HG03039 (cell line): ENCODE data around the gene LMBR1L.
"Not testable (repeated sequence)": the region's sequence is repeated elsewhere in the genome, so short reads cannot be mapped to it uniquely, and the experiment has no call there.

Source experiments
- ATAC-seq: cut with Tn5 transposase; IDR thresholded peaks from one replicate; pipeline ENCODE4 v1.9.1; 2021; ENCODE audit warnings: mild to moderate bottlenecking, moderate library complexity; ENCODE audit not compliant: unreplicated experiment

The LMBR1L gene, protein sequence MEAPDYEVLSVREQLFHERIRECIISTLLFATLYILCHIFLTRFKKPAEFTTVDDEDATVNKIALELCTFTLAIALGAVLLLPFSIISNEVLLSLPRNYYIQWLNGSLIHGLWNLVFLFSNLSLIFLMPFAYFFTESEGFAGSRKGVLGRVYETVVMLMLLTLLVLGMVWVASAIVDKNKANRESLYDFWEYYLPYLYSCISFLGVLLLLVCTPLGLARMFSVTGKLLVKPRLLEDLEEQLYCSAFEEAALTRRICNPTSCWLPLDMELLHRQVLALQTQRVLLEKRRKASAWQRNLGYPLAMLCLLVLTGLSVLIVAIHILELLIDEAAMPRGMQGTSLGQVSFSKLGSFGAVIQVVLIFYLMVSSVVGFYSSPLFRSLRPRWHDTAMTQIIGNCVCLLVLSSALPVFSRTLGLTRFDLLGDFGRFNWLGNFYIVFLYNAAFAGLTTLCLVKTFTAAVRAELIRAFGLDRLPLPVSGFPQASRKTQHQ

DNA sequence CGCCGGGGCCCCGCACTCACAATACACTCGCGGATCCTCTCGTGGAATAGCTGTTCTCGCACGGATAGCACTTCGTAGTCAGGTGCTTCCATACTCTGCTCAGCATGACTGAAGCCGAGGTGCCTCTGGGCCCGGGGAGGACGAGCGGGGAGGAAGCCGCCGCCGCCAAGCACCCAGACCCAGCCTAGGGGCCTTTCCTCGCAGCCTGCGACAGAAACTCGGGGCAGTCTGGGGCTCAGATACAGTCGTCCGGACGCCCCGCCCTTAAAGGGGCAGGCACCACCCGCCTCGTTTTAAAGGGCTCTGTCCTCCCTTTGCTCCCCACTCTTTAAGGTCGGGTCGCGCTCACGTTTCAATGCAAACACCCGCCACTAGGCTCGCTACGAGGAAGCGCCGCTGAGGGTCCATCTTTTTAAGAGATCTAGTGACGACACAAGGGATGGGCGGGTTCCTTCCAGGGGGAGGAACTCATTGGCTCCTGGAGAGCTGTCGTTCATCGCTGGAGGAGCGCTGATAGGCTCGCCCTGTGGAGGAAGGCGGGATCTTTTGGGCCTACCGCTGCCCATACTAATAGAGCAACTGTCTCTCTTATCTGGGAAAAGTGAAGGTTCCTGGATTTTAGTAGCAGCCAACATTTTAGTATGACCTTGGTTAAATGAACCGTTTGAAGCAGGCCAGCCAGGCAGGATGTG, at the start of gene LMBR1L:
Gene LMBR1L (minus strand): TSS at position 384 of the 692 bp plus-strand sequence. CDS start 292 bp downstream, at position 92.
- peak; percentile 96 for ATAC-seq

DNA sequence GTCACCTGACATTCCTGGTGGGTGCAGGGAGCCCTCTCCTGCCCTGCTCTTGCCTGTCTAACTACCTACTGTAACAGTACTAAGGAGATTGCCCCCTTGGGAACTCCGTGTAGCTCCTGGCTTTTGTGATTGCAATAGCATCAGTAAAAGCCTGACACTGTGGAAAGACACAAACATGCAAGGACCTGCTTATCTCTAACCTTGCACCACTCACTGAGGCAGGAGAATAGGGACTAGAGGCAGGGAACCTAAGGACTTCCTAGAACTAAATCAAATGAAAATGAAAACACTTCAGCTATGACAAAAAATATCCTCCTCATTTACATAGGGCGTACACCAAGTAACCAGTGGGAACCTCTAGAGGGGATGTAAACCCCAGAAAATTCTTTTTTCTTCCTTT, 49.8 kb upstream of the LMBR1L start:
- no peak for ATAC-seq

DNA sequence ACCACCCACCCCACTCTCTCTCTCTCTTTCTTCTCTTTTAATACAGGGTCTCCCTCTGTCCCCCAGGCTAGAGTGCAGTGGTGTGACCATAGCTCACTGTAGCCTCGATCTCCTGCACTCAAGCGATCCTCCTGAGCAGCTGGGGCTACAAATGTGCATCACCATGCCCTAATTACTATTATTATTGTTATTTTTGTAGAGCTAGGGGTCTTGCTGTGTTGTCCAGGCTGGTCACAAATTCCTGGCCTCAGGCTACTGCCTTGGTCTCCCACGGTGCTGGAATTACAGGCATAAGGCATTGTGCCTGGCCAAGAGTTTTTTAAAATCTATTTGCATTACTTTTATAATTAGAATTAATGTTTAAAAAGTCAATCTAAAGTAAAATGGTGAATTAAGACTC, 43.6 kb upstream of the LMBR1L start:
- ATAC-seq, result no peak

DNA sequence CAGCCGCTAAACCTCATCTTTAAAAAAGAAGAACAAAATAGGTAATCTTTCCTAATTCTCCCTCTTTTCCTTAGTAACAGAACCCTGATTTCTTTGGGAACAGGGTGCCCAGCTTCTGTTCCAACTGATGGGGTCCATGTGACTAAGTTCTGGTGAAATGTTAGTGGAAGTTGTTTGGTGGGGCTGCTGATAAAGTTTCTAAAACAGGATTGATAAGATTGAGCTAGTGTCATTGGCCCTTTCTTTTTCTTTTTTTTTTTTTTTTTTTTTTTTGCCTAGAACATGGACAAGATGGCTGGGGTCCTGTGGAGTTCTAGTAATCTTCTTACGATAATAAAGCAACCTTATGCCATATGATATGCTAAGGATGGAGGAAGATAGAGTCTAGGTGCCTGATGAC, 36.7 kb upstream of the LMBR1L start:
- ATAC-seq, result no peak

DNA sequence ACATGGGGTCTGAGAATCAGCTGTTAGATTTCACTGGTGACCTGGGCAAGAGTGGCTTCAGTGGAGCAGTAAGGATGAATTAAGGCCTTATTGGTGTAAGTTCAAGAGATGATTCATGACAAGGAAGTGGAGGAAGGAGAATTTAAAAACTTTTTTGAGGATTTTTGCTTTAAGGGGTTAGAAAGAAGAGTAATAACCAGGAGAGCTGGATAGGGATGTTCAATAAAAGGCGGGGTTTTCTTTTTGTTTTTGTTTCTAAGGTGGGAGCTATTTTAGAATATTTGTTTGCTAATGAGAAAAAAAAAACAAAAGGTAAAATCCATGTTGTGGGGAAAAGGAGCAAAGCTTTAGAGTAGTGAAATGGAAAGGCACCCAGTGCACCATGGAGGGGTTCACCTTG, 35.8 kb upstream of the LMBR1L start:
- ATAC-seq, result no peak

DNA sequence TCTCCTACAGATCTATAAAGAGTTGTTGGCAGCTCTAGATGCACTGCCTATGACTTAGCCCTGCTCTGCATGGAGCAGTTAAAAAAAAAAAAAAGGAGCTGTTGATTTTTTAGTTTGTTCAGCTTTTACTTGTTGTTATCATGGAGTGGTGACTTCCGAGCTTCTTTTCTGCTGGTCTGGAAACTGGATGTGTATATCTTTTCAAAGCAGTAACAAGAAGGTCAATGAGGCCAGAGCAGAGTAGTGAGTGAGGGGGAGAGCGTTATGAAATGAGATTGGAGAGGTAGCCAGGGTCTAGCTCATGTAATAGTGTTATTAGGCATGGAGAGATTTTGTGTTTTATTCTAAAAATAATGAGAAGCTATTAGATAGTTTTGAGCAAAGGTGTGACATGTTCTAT, 33.7 kb upstream of the LMBR1L start:
- no peak for ATAC-seq

DNA sequence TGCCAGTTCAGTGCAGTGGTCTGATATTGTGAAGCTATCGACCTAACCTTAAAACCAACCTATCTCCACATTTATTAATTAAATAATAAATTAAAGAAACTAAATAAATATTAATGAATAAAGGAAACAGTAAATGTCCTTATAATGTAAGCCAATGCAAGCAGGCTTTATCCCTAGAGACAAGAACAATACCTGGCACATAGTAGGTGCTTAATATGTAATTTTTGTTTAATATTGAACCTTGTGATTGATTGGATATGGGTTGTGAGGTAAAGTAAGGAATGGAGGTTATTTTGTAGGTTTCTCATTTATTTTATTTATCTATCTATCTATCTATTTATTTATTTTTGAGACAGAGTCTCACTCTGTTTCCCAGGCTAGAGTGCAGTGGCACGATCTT, 28.4 kb upstream of the LMBR1L start:
- no peak for ATAC-seq

DNA sequence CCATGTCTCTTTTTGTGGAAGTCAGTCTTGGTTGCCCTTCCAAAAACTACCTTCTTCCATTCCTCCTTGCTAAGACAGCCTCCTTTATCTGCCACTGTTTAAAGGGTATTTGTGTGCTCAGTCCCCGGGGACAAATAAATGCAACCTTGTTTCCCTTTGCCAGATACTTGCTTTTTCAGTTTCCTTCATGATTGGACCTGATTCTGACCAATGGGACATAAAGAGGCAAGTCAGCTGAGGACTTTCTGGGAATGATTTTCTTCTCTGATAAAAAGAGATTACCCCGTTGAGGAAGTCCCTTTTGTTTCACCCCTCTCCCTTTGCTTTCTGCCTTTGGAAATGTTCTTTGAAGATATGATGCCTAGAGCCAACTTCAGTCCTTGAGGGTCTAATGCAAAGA, 27.9 kb upstream of the LMBR1L start:
- no peak for ATAC-seq

DNA sequence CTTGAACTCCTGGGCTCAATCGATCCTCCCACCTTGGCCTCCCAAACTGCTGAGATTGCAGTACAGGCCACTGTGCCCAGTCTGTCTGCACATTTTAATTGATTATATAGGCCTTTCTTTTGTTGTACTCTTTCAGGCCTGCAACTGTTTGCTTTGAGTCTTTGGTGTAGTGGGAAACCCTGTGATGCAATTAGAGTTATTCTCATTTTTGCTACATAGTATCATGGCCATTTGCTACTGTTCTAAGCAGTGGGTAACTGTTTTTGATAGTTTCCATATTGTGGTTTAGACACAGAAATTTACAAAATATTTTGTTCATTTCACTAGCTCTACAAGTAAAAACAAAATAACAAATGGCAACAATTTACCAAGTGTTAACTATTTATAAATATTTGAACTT, 26.8 kb upstream of the LMBR1L start:
- no peak for ATAC-seq

DNA sequence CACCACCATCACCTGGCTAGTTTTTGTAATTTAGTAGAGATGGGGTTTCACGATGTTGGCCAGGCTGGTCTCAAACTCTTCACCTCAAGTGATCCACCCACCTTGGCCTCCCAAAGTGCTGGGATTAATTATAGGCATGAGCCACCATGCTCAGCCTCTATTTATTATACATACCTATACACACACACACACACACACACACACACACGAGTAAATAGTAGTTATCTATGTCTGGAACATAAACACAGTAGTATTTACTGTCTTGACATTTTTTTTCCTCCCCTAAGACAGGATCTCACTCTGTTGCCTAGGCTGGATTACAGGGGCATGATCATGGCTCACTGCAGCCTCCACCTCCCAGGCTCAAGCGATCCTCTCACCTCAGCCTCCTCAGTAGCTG, 26.4 kb upstream of the LMBR1L start:
- not testable (repeated sequence) for ATAC-seq

DNA sequence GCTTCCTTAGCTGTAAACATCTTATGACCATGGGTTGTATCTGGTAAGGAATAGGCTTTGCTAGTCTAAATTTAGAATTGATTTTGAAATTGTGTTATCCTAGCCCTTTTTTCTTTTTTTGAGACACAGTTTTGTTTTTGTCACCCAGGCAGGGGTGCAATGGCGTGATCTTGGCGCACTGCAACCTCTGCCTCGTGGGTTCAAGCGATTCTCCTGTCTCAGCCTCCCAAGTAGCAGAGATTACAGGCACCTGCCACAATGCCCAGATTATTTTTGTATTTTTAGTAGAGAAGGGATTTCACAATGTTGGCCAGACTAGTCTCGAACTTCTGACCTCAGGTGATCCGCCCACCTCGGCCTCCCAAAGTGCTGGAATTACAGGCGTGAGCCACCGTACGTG, 22.9 kb upstream of the LMBR1L start:
- ATAC-seq, result no peak

DNA sequence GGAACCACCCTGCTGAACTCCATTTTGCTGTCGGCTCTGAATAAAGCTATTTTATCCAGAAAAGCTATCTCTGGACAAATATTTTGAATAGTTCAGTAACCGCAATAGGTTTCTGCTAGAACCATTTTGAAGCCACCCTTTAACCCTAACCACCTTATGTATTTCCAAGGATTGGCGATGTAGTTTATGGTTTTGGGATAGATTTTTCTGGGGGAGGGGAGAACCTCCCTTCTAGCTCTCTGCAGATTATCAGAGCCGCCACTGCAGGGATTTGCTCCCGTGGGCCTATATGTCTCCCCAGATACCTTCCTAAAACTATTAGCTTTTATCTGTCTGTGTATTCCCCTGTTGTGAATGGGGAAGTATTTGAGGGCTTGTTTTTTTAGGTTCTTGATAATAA, 22.4 kb upstream of the LMBR1L start:
- no peak for ATAC-seq

DNA sequence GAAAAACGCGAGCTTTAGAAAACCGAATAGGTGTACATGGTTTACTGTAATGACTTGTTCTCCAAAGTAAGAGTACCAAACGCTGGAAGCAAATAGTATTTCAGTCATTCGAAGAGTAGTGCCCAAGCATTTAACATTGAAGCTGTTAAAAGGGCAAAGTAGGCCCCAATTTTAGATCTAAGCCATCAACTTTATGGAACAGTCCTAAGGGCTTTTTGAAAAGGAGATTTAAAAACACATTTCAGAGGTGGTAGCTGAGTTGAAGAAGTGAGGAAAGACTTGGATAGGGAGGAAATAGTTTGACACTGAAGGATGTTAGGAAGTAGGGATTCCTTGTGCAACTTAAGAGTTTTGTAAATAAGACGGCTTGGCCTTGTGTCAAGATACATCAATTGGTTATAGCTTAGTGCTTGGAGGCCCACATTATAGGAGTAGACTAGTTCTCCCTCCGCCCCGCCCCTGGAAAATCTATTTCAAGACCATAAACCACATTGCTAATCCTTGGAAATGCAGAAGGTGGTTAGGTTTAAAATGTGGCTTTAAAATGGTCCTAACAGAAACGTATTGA, 21.3 kb upstream of the LMBR1L start:
- ATAC-seq, result no peak

DNA sequence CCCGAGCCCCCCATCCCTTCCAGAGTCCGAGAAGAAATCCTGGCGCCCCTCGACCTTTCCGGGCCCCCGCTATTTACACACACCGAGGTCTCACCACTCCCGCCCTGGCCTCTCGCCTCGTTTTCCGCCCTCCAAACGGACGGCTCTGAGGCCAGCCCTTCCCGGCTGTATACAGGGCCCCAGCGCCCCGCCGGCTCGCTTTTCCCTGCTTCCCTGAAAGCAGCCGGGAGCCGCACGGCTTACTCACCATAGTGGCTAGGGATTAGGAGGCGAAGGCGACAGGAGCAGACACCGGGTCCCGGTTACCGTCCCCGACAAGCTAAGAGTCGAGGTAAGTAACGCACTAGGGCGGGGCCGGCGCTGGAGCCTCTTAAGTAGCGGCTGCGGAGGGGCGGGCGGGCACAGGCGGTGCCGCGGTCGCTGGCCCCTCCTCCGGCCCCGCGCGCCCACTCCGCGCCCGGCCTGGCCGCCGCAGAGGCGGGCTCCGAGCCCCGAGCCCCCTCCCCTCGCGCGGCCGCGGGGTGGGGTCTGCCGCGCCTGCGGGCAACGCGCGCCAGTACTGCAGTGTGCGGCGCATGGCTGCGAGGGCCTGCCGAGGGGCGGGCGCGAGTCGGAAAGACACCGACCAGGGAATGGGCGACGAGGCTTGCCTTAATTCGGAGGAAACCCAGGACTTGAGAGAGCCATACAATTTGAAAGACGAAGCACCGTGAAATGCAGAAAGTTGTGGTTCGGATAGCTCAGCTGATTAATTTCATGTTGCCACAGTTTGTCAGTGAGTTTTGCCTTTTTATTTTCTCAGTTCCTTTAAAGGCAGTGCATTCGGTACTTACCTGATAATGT, 20.6 kb upstream of the LMBR1L start, which contains the start of gene TUBA1B:
Gene TUBA1B (minus strand): TSS at position 345 of the 843 bp plus-strand sequence. CDS start 95 bp downstream, at position 250.
- ATAC-seq, result peak; percentile 58

DNA sequence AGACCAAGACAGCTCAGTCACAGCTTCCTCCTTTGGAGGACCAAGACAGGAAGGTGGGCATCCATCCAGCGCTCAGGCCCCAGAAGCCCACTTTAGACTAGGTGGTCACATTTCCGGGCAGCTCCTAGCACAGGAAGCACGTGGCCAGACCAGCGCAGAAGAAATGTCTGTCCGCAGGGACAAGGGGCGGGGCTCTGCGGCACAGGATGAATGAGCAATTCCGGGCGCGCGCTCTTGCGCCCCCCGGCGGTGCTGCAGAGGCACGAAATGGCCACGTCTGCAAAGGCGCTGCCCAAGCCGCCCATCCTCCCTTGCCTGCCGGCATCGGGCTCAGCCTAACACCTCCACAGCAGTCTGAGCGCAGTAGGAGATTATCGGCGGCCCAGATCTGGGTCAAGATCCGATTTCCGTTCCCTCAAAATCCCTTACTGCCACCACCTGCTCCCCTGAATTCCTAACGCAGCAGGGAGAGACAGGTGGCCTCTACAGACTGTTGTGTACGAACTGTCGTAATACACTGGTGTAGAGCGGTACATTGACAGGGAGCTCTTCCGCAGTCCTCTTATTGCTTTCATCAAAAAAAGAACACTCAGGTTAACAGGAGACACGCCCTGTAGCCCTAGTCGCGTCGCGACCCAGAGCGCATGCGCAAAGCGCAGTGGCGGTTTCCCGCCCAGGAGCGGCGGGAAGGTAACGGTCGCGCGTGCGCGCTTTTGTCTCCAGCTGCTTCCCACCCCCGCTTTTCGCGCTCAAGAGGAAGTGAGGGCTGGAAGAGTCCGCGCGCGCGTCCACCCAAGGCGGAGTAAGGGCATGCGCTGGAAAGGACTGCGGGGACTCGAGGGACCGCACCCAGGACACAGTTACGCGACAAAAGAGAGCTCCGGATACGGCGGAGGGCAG, 19.8 kb upstream of the LMBR1L start:
- peak; percentile 40 for ATAC-seq

DNA sequence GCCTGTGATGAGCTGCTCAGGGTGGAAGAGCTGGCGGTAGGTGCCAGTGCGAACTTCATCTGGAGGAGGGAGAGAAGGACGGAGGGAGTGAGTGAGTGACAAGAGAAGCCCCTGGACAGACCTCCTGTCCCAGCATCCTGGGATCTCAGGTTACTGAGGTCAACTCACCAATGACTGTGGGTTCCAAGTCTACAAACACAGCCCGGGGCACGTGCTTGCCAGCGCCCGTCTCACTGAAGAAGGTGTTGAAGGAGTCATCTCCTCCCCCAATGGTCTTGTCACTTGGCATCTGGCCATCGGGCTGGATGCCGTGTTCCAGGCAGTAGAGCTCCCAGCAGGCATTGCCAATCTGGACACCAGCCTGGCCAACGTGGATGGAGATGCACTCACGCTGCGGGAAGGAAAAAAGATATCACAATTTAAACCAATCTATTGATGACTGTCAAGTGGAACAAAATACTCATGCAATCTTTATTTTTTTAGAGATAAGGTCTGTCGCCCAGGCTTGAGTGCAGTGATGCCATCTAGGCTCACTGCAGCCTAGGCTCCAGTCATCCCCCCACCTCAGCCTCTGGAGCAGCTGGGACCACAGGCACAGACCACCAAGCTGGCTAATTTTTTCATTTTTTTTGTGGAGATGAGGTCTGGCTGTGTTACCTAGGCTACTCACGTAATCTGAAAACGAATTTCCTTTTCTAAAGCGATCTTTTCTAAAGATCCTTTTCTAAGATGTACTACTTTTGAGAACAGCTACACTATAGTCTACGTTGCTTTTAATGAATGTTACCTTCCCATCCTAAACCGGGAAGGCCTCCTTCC, 18.9 kb upstream of the LMBR1L start:
- no peak for ATAC-seq

DNA sequence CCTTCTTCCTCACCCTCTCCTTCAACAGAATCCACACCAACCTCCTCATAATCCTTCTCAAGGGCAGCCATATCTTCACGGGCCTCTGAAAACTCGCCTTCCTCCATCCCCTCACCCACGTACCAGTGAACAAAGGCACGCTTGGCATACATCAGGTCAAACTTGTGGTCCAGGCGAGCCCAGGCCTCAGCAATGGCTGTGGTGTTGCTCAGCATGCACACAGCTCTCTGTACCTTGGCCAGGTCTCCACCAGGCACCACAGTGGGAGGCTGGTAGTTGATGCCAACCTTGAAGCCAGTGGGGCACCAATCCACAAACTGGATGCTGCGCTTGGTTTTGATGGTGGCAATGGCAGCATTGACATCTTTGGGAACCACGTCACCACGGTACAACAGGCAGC, 17.3 kb upstream of the LMBR1L start:
- not testable (repeated sequence) for ATAC-seq

DNA sequence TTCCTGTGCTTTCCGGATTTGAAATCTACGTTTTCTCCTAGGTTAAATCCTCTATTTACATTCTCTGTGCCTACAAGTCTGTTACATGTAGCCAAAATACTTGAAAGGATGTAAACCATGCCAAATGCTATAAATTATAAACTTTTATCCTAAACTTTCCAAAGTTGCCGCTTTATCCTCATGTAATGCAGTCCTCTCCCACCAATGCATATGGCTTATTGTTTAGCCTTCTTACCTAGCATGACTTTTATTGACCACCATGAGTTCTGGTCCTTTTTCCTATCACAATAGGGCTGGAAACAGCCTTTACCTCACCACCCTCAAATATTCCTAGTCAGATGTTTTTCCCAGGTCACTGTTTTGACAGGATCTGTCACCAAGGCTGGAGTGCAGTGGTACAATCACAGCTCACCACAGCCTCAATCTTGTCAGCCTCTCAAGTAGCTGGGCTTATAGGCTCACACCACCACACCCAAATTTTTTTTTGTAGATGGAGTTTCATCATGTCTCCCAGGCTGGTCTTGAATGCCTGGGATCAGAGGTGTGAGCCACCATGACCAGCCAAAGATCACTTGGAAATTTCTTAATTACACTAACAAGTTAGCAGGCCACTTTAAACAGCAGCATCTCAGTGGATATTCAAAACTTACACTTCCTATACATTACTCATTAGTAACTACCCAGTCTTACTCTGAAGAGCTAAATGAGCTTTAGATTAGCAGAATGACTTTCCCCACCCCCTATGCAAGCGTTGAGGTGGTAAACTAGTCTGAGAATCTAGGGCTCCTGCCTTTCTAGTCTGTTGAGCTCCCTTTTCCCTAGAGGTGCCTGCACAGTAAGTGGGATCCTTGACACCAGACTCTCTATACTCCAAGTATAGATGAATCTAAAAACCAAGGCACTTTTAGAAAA, 16.5 kb upstream of the LMBR1L start:
- ATAC-seq, result no peak
